Measurements from ENCODE around the gene ERFL. TPM values are rescaled to one million over a fixed set of nuclear protein-coding genes. Genes with fewer than 3 reads are reported as not detected.
A peak's percentile ranks its signal among the peaks of the same experiment; 100 is the strongest.

ERFL gene
- total RNA-seq, 2 donors from 2014 or later, result 0.28 to 0.41 TPM

DNA sequence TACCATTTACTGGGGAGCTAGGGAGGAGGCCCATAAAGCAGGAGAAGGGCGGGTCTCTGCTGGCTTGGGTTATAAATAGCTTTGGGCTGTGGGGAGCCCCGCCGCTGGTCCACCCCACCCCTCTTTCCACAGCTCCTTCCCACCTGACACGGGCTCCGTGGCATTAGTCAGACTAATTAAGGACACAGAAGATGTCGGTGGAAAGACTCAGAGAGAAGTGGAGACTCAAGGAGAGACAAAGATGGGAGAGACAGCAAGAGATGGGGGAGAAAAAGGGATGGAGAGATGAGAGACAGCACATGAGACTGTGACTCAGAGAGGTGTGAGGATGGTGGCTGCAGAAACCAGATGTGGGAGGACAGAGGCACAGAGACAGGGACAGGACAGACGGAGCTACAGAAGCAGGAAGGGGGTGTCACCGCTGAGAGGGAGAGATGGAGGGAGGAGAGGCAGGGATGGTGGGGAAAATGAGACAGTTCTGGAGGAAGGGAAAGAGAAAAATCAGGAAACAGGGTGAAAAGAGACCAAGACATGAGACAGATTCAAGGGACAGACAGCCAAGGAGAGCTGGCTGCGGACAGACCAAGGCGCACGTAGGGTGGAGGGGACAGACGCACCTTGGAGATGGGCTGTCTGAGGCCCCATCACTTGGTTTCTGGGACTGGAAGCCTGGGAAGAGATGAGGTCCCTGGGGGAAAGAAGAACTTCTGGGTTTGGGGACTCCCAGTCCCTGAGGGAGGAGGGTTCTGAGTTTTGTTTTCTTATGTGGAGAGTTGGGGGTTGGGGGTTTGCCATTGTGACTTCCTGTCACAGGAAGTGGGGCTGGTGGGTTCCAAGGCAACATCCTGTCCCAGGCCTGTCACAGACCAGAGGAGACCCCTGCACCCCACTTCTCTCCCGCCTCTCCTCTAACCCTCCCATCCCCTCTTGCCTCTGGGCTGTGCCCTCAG, 41.2 kb downstream of the ERFL start:
- DNase-seq (ENCODE audit: low spot score), result no peak

DNA sequence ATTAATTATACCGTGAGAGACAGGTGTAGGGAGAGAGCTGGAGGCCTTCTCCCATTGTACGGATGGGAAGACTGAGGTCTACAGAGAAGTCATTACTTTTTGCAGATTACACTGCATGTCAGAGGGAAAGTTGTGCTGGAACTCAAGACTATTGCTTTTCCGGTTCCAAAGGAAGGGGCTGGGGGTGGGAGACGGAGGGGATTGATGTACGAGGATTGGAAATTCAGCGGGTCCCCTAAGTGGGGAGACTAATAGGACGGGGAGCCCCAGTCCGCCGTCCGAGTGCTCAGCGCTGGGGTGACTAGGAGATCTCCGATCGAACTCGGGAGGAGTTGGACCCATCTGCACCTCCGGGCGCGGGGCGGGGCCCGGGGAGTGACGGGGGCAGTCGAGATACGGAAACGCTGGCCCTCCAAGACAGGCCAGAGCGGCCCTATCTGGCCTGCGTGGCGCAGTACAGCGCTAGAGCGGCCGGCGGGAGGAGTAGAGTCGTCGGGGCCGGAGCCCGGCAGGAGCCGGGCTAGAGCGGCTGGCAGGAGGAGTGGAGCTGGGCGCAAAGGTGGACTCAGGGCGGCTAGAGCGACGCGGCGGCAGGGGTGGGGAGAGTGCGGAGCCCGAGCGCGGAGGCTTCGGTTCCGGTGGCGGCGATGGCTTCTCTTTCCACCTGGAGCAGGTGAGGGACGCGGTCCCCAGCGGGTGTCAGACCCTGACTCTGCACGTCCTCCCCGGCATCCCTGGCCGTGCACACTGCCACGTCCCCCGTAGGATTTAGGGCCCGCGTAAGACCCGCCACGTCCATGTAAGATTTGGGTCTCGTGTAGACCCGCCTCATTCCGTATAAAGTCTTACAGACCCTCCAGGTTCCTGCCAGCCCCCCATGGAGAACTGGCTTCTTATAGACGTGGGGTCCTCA, 44.2 kb downstream of the ERFL start:
- peak overlapping the region; percentile 71 to 80 for H3K27ac ChIP-seq
- TF ChIP-seq, protein P1, sequence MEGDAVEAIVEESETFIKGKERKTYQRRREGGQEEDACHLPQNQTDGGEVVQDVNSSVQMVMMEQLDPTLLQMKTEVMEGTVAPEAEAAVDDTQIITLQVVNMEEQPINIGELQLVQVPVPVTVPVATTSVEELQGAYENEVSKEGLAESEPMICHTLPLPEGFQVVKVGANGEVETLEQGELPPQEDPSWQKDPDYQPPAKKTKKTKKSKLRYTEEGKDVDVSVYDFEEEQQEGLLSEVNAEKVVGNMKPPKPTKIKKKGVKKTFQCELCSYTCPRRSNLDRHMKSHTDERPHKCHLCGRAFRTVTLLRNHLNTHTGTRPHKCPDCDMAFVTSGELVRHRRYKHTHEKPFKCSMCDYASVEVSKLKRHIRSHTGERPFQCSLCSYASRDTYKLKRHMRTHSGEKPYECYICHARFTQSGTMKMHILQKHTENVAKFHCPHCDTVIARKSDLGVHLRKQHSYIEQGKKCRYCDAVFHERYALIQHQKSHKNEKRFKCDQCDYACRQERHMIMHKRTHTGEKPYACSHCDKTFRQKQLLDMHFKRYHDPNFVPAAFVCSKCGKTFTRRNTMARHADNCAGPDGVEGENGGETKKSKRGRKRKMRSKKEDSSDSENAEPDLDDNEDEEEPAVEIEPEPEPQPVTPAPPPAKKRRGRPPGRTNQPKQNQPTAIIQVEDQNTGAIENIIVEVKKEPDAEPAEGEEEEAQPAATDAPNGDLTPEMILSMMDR (IDR thresholded peaks at IDR 0.05), result no peak
- peak; percentile 94 for ATAC-seq (ENCODE audit: insufficient number of reproducible peaks, low FRiP score, low read depth)

More for the DNA sequence above, 41.2 kb downstream of the ERFL start:
- Histone ChIP-seq H3K4me1 (ENCODE audit: control insufficient read depth in 1 of 2, low read depth in 2 of 2) (peaks cover 7 to 12% of the 10 kb centered on the region in 2 donors), H3K27me3 (replicated peaks; ENCODE audit: insufficient read depth) (no peaks in the 10 kb centered on the region), H3K36me3 (peaks cover 14% of the 10 kb centered on the region), H3K9me3 (no peaks in the 10 kb centered on the region), H3K4me3 (peak overlapping the region; percentile 17), H3K27ac (no peak overlapping the region)
- ATAC-seq (ENCODE audit: insufficient number of reproducible peaks, low FRiP score, low read depth), result no peak
- TF ChIP-seq, protein P1 (IDR thresholded peaks at IDR 0.05), result no peak

DNA sequence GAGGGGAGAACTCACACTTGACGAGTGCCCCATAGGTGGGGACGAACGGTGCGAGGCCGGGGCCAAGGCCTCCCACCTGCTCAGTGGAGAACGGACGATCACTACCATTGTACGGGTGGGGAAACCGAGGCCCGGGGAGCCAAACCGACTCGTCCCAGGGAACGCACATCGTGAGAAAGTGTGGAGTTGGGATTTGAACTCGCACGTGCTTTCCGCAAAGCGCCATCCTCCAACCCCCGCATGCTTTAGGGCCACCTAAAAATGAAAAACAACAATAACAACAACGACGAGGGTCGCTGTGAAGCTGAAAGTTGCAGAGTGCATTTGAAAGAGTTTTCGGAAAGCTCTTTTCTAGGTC, 44.8 kb downstream of the ERFL start:
- Histone ChIP-seq H3K4me1 (ENCODE audit: control insufficient read depth in 1 of 2, low read depth in 2 of 2) (peaks cover 7 to 12% of the 10 kb centered on the region in 2 donors), H3K36me3 (peaks cover under 1% of the 10 kb centered on the region), H3K27ac (peak overlapping the region; percentile 71 to 80), H3K9me3 (no peaks in the 10 kb centered on the region), H3K4me3 (peak overlapping the region; percentile 100), H3K27me3 (replicated peaks; ENCODE audit: insufficient read depth) (no peaks in the 10 kb centered on the region)
- ATAC-seq (ENCODE audit: insufficient number of reproducible peaks, low FRiP score, low read depth) (no peak), DNase-seq (ENCODE audit: low spot score) (no peak)
- TF ChIP-seq, protein P1 (IDR thresholded peaks at IDR 0.05), result no peak

More for the DNA sequence above, 44.2 kb downstream of the ERFL start:
- peaks cover 7% of the 10 kb centered on the region for H3K36me3 ChIP-seq
- H3K4me1 ChIP-seq (ENCODE audit: control insufficient read depth in 1 of 2, low read depth in 2 of 2), result peaks cover 7 to 12% of the 10 kb centered on the region in 2 donors
- peak; percentile 67 for DNase-seq (ENCODE audit: low spot score)
- H3K9me3 ChIP-seq, result no peaks in the 10 kb centered on the region
- peak overlapping the region; percentile 100 for H3K4me3 ChIP-seq
- H3K27me3 ChIP-seq (replicated peaks; ENCODE audit: insufficient read depth), result no peaks in the 10 kb centered on the region

DNA sequence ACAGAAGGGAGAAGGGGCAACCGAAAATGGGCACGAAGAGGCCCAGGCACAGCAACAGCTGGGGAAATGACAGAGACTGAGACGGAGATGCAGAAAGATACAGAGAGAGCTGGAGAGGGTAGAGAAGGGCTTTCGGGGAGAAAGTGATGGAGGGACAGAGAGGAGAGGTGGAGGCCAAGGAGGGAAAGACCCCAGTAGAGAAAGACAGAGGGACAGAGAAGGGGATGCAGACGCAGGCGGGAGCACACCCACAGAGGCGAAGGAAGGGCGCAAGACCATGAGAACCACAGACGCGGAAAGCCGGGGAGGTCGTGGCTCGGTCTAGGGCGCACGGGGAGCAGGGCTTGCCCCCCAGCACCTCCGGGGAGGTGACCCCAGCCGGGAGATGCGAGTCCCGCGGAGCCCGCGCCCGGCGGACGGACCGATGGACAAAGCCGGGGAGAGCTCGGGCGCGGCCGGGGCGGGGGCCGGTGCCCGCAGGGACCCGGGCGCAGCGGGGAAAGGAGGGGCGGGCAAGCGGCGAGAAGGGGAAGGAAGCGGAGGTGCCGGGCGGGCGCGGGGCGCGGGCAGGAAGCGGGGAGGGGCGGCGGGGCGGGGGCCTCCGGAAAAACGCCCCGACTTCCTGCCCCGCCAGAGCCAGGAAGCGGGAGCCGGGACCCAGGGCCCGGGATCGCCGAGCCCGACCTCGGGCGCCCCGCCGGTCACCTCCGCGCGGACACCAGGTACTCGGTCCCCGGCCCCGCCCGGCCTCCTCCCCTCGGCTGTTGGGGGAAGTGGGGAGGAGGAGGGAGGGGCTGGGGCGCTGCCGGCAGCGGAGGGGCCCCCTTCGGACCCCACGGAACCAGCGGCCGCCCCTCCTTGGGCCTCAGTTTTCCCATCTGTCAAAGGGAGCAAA, 45.4 kb downstream of the ERFL start, which contains the start of gene ARHGEF1:
Gene ARHGEF1, plus strand, starts transcription at position 617 of the 895 bp plus-strand sequence. CDS start 4,899 bp downstream, outside the sequence.
- DNase-seq (ENCODE audit: low spot score), result no peak
- Histone ChIP-seq H3K4me1 (ENCODE audit: control insufficient read depth in 1 of 2, low read depth in 2 of 2) (peaks cover 7 to 12% of the 10 kb centered on the region in 2 donors), H3K27me3 (replicated peaks; ENCODE audit: insufficient read depth) (no peaks in the 10 kb centered on the region), H3K36me3 (no peaks in the 10 kb centered on the region), H3K4me3 (peak within 1 kb of the TSS; percentile 100), H3K27ac (peak within 1 kb of the TSS; percentile 71 to 80), H3K9me3 (no peaks in the 10 kb centered on the region)
- ATAC-seq (ENCODE audit: insufficient number of reproducible peaks, low FRiP score, low read depth), result no peak
- TF ChIP-seq, protein P1 (IDR thresholded peaks at IDR 0.05), result no peak
